Measurements from ENCODE around the gene DENND1B.

Gene DENND1B

GRCh38 chr1:197606168-197606845 is 169.0 kb downstream of the DENND1B start:
- Histone ChIP-seq H3K9me3 (ENCODE audit: insufficient read depth, low read depth, low read length) (no peaks in the 10 kb centered on the region), H3K9me2 (replicated peaks; ENCODE audit: low read depth, low read length) (no peaks in the 10 kb centered on the region), H3K27me3 (ENCODE audit: insufficient read depth, low read length, poor library complexity, severe bottlenecking) (no peaks in the 10 kb centered on the region), H3K4me3 (ENCODE audit: low read length, poor library complexity, severe bottlenecking) (no peak overlapping the region), H4K20me1 (ENCODE audit: insufficient read depth, low read length, poor library complexity, severe bottlenecking) (no peaks in the 10 kb centered on the region), H3K4me1 (ENCODE audit: insufficient read depth, low read length, poor library complexity, severe bottlenecking) (peaks cover 5% of the 10 kb centered on the region), H3K9ac (ENCODE audit: low read depth, low read length, poor library complexity, severe bottlenecking) (no peak overlapping the region), H2AFZ (ENCODE audit: low read length) (no peak overlapping the region), H3K4me2 (ENCODE audit: low read depth, low read length, poor library complexity, severe bottlenecking) (no peak overlapping the region), H3F3A (ENCODE audit: low read depth) (no peaks in the 10 kb centered on the region), H3K79me2 (ENCODE audit: insufficient read depth, low read length) (no peaks in the 10 kb centered on the region), H3K36me3 (ENCODE audit: insufficient read depth, low read length) (peaks cover 5% of the 10 kb centered on the region; the same call in 1 of the 2 replicates)
- TF ChIP-seq EZH2phosphoT487 (IDR thresholded peaks at IDR 0.05; ENCODE audit: borderline replicate concordance) = no peak
- TF ChIP-seq CTCF (conservative IDR thresholded peaks at IDR 0.05; ENCODE audit: low read length) = no peak

GRCh38 chr1:197604302-197604701 is 171.0 kb downstream of the DENND1B start:
- no peak overlapping the region for H3K4me2 ChIP-seq (ENCODE audit: low read depth, low read length, poor library complexity, severe bottlenecking)
- TF ChIP-seq EZH2phosphoT487 (IDR thresholded peaks at IDR 0.05; ENCODE audit: borderline replicate concordance) (no peak), CTCF (conservative IDR thresholded peaks at IDR 0.05; ENCODE audit: low read length) (no peak)
- H3K9me2 ChIP-seq (replicated peaks; ENCODE audit: low read depth, low read length) = no peaks in the 10 kb centered on the region
- H3K36me3 ChIP-seq (ENCODE audit: insufficient read depth, low read length) = peaks cover 5% of the 10 kb centered on the region; the same call in 1 of the 2 replicates
- no peaks in the 10 kb centered on the region for H3K27me3 ChIP-seq (ENCODE audit: insufficient read depth, low read length, poor library complexity, severe bottlenecking)
- H4K20me1 ChIP-seq (ENCODE audit: insufficient read depth, low read length, poor library complexity, severe bottlenecking) = no peaks in the 10 kb centered on the region
- H3K9ac ChIP-seq (ENCODE audit: low read depth, low read length, poor library complexity, severe bottlenecking) = no peak overlapping the region
- no peaks in the 10 kb centered on the region for H3K9me3 ChIP-seq (ENCODE audit: insufficient read depth, low read depth, low read length)
- no peaks in the 10 kb centered on the region for H3K79me2 ChIP-seq (ENCODE audit: insufficient read depth, low read length)
- H3K4me1 ChIP-seq (ENCODE audit: insufficient read depth, low read length, poor library complexity, severe bottlenecking) = peaks cover 24% of the 10 kb centered on the region
- H3K4me3 ChIP-seq (ENCODE audit: low read length, poor library complexity, severe bottlenecking) = no peak overlapping the region
- H3F3A ChIP-seq (ENCODE audit: low read depth) = peaks cover 5% of the 10 kb centered on the region; the same call in 1 of the 2 replicates
- no peak overlapping the region for H2AFZ ChIP-seq (ENCODE audit: low read length)

GRCh38 chr1:197600751-197601150 is 174.5 kb downstream of the DENND1B start:
- H3K79me2 ChIP-seq (ENCODE audit: insufficient read depth, low read length) = no peaks in the 10 kb centered on the region
- no peaks in the 10 kb centered on the region for H3K27me3 ChIP-seq (ENCODE audit: insufficient read depth, low read length, poor library complexity, severe bottlenecking)
- no peak overlapping the region for H3K4me3 ChIP-seq (ENCODE audit: low read length, poor library complexity, severe bottlenecking)
- H2AFZ ChIP-seq (ENCODE audit: low read length) = no peak overlapping the region
- TF ChIP-seq CTCF (conservative IDR thresholded peaks at IDR 0.05; ENCODE audit: low read length) (no peak), EZH2phosphoT487 (IDR thresholded peaks at IDR 0.05; ENCODE audit: borderline replicate concordance) (no peak)
- H3K9ac ChIP-seq (ENCODE audit: low read depth, low read length, poor library complexity, severe bottlenecking) = no peak overlapping the region
- H4K20me1 ChIP-seq (ENCODE audit: insufficient read depth, low read length, poor library complexity, severe bottlenecking) = no peaks in the 10 kb centered on the region
- H3K36me3 ChIP-seq (ENCODE audit: insufficient read depth, low read length) = peaks cover 5% of the 10 kb centered on the region; the same call in 1 of the 2 replicates
- H3K4me1 ChIP-seq (ENCODE audit: insufficient read depth, low read length, poor library complexity, severe bottlenecking) = peaks cover 24% of the 10 kb centered on the region
- no peaks in the 10 kb centered on the region for H3K9me3 ChIP-seq (ENCODE audit: insufficient read depth, low read depth, low read length)
- no peaks in the 10 kb centered on the region for H3K9me2 ChIP-seq (replicated peaks; ENCODE audit: low read depth, low read length)
- H3F3A ChIP-seq (ENCODE audit: low read depth) = peaks cover 5% of the 10 kb centered on the region; the same call in 1 of the 2 replicates
- peak overlapping the region; percentile 8 for H3K4me2 ChIP-seq (ENCODE audit: low read depth, low read length, poor library complexity, severe bottlenecking)
